Stimulated activated CD8-positive, alpha-beta memory T cell treated with anti-CD3 and anti-CD28 coated beads, Interleukin-15, amount 100 ng/mL, for 4 hours (primary cell): ENCODE data around the gene NFYC.

ENCODE experiments used
- DNase-seq, 2 donors: peaks; one replicate each; pipeline ENCODE4 v3.0.0-alpha.2; 2020; ENCODE audit warnings: low read depth in 2 of 2

The NFYC gene

DNA sequence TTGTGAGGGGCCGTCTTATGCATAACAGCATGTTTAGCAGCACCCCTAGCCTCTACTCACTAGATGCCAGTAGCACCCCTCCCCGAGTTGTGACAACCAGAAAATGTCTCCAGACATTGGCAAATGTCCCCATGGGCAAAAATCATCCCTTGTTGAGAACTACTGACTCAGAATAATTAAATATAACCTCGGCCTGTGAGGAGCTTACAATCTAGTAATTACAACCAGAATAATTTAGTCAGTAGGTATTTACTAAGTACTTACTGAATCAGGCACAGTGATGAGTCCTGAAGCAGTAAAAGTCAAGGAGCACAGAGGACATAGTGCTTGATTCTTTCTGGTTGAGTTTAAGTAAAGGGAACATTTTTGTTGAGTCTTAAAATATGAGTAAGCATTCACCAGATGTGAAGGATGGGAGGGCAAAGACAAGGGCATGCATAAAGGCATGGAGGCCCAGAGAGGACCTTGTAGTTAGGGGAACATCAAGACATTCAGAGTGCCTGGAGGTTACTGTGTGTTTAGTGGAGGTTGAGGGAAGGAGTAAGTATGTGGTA lies 48.0 kb downstream of the NFYC start:
- DNase-seq: no peak

DNA sequence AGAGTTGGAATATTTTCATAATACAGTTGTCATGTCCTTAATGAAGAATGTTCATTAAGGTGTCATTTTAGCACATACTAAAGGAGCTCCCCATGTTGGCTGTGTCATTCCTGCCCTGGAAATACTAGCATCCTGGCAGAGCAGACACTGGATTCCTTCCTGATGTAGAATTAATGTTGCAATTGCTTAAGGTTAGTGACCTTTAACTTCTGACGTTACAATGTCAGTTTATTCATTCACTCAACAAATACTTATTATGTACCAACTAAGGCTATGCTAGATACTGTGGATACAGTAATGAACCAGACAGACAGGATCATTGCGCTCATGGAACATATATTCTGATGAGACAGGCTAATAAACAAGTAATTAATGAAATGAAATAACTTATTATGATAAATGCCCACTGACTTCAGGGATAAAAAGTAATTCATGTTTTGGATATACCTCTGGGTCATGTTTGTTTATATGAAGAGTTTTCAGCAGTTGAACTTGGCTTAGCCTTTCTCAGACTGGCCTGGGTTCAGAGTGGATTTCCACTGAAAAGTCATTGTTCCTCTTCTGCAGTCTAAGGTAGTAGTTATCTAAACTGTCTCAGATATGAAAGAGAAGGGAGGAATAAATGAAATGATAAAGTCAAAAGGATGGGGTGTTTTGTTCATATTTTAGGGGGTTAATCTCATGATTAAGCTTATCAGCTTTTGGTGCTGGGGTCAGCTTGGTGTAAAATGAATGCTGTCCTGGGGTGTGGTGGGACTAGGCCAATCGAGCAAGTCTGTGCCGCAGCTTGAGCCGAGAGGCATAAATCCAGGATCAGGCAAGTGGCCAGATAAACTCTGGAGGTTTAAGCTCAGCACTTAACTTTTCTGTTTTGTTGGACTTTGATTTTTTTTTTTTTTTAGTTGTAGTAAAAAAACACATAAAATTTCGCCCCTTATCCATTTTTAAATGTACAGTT lies 48.8 kb downstream of the NFYC start:
- DNase-seq: no peak

- DNase-seq: no peak
These were observed 49.7 kb downstream of the NFYC start for GRCh38 chr1:40740997-40741736.

DNA sequence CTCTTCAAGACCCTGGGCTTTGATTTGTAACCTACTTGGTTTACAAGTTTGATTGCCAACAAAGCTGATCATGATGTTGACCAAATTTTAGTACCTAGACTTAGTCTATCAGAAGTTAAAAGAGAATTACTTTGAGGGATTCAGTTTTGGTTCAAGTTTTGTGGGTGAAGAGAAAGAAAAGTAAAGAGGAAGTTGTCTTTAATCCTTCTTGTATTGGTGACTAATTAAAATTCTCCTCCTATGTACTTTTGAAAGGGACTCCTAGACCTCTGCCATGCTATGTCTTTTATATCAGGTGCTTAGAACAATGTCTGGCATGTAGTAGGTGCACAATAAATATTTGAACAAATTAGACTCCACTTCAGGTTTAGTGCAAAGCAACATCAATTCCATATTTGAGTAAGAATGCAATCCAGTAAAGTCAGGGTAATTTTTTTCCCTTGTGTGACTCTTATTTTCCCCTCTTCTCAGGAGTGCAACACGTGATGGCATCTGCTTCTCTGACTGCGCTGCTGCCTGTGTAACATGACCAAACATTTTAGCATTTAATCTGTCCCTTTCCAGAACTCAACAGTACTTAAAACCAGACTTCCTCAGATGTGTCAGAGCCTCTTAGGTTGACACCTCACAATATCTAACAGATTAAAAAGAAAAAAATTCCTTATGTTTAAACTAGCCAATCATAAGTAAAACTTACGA lies 51.0 kb downstream of the NFYC start:
- DNase-seq: no peak

DNA sequence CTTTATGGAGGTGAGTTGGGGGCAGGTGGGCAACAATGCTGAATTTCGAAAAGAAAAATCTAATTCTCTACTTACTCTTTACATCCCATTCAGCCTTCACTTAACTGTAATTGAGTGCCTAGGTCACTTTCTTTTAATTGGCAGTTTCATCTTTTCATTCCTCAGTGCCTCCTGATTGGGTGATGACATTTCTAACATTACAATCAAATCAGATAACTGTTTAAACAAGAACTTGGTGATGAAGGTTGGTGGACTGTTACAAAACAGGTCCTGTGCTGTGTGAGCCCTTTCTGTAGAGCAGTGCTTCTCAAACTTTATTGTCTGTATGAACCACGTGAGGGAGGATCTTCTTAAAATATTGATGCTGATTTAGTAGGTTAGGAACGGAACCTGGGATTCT lies 51.9 kb downstream of the NFYC start:
- no peak for DNase-seq

GRCh38 chr1:40743860-40744259 lies 52.4 kb downstream of the NFYC start:
- DNase-seq: no peak

DNA sequence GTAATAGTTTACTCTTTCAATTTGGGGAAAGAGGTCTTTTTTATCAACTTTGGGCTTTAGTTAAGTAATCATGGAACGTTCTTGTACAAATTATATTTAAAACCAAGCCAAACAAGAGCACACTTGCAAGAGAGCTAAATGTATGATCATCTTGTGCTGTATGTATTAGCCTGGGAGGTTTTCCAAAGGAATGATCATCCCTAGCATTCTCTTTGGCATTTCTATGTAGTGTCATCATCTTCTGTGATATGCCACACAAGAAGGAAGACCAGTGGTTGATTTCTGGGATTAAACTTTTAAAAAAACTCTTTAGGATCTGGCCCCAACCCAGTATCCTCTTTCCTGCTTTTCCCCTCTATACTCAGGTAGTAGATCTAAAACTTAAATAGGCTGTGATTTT lies 53.7 kb downstream of the NFYC start:
- no peak for DNase-seq

- DNase-seq: no peak
These were observed 55.0 kb downstream of the NFYC start for GRCh38 chr1:40746344-40747090.

- DNase-seq: no peak
These were observed 57.6 kb downstream of the NFYC start for GRCh38 chr1:40748841-40749718.

- DNase-seq: no peak
These were observed 58.3 kb downstream of the NFYC start for GRCh38 chr1:40749817-40750216.

DNA sequence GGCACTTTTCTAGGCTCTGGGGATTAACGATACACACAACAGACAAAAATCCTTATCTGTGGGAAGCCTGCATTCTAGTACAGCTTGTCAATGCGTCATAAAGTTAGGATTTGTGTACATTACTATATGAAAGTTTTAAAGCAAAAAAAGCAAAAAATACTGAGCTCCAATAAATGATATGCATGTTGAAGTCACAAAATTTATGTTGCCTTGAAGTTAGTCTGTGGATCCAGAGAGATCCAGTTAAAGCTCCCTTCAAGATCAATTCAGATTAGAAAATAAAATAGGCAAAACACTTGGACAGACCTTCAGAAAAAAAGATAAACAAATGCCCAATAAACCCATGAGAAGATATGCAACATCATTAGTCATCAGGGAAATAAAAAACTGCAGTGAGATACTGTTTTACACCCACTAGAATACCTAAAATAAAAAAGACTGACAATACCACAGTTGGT lies 59.0 kb downstream of the NFYC start:
- DNase-seq: no peak

- no peak for DNase-seq
These were observed 60.3 kb downstream of the NFYC start for GRCh38 chr1:40751802-40752201.

DNA sequence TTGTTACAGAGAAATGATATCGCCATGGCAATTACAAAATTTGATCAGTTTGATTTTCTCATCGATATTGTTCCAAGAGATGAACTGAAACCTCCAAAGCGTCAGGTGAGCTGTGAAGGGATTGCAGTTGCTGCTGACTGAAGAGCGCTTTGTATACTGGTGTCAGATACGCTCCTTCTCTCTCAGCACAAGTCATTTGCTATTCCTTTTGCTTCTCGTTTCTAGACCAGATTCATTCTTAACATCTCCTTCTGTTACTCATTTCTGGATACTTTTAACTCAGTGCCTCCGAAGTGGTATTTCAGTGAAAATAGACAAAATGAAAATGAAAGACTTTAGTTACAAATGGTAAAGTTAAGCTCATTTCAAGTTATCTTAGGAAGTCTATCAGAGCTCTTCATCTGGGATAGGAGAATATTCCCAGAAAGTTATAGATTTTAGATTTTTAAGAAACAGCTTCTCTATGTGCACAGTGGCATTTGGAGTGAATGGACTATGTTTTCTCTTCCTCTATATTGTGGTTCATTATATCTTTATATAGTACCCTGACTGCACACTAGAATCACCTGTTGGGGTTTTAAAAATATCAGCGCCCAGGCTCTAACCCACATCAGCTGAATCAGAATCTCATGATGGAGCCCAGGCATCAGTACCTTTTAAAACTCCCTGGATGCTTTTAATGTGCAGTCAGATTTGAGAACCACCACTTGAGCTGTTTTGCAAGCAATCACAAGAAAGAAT lies 61.8 kb downstream of the NFYC start:
- DNase-seq: no peak

GRCh38 chr1:40754201-40754600 lies 62.7 kb downstream of the NFYC start:
- DNase-seq: no peak

- DNase-seq: no peak
These were observed 63.6 kb downstream of the NFYC start for GRCh38 chr1:40755067-40755466.

DNA sequence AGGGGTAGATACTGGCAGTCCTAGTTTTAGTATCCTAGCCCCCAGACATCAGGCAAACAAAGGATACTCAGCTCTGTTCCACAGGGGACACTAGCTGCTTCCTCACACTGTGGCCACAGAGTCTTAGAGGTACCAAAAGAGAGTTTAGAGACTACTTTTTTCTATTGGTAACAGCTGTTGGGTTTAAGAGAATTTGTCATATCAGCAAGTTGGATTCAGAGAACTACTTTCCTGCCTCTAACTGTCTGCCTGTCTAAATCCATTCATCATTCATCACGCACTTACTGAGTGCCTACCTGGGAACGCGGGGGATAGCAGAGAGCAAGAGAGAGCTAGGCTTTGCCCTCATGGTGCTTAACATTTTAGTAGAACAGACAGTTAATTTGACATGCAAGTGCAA lies 65.0 kb downstream of the NFYC start:
- DNase-seq: no peak

- no peak for DNase-seq
These were observed 65.6 kb downstream of the NFYC start for GRCh38 chr1:40757084-40757483.

GRCh38 chr1:40758004-40758403 lies 66.5 kb downstream of the NFYC start:
- no peak for DNase-seq

- no peak for DNase-seq
These were observed 67.3 kb downstream of the NFYC start for GRCh38 chr1:40758578-40759343.
